ENCODE data around the gene NOP56. TPM values are rescaled to one million over a fixed set of nuclear protein-coding genes. Genes with fewer than 3 reads are reported as not detected.

Gene NOP56
- total and polyA plus RNA-seq, 9 of the 15 experiments (the other 6 are each of a cell fraction or from before 2014, with no cell fraction given), result 295 to 697 (median 439) TPM

DNA sequence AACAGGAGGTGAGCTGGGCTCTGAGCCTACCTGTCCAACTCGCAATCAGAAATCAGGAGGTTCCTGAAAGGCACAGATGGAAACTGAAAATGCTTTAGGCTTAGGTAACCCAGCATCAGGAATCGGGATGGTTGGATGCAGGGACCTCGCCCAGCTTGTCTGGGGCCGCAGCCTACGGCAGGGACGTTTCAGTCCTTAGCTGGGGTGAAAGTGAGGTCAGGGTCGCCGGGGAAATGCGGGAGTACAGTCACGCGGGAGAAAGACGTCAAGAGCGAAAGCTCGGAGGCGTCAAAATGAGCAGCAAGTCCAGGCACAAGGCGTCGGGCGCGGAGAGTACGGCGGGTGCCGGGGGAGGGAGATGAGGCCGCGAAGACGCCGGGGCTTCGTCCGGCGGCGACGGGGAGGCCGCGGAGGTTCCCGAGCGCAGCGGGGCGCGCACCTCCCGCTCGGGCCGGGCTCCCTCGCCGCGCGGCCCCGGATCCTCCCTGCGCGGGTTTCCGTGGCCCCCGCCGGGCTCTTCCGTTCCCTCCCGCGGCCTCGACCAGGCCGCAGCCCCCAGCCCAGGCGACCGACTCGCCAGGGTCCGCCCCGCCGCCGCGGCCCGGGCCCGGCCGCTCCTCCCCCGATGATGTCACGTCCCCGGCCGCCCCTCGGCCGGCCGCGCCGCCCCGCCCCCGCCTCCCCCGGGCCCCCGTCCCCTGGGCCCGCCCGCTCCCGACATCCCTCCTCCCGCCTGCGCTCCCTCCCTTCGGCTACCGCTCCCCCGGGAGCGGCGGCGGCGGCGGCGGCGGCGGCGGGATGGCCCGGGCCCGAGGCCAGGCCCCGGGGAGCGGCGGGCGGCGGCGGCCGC, 39.8 kb downstream of the NOP56 start, which contains the start of gene EBF4 (continued):
- TF ChIP-seq STAG1 (CRISPR knock-in tag; IDR thresholded peaks at IDR 0.05; ENCODE audit: borderline replicate concordance) (no peak), SIX5 (IDR thresholded peaks at IDR 0.05; ENCODE audit: borderline replicate concordance in 1 of 2, insufficient read depth in 1 of 2, low read depth in 1 of 2, low read length in 2 of 2) (no peak), ZNF197 (CRISPR knock-in tag; IDR thresholded peaks at IDR 0.05; ENCODE audit: low read depth) (no peak), CBFB (CRISPR knock-in tag; IDR thresholded peaks at IDR 0.05) (no peak), NEUROD1 (IDR thresholded peaks at IDR 0.05; ENCODE audit: borderline replicate concordance, low read depth, low read length, partially characterized antibody) (no peak), IFI16 (CRISPR knock-in tag; IDR thresholded peaks at IDR 0.05) (no peak), SRSF1 (IDR thresholded peaks at IDR 0.05; ENCODE audit: low read depth, low read length) (no peak), MAFK (IDR thresholded peaks at IDR 0.05; ENCODE audit: low read length) (no peak), SMAD2 (IDR thresholded peaks at IDR 0.05; ENCODE audit: low read depth, low read length) (no peak), FUS (optimal IDR thresholded peaks at IDR 0.05; ENCODE audit: low read depth, low read length) (no peak), POLR2G (IDR thresholded peaks at IDR 0.05; ENCODE audit: low read depth, low read length) (no peak), ZNF717 (CRISPR knock-in tag; IDR thresholded peaks at IDR 0.05) (no peak), HLTF (IDR thresholded peaks at IDR 0.05) (no peak), SMC3 (conservative IDR thresholded peaks at IDR 0.05; ENCODE audit: insufficient read depth, low read depth, low read length) (no peak), ZNF780A (CRISPR knock-in tag; IDR thresholded peaks at IDR 0.05) (no peak), ZNF764 (CRISPR knock-in tag; IDR thresholded peaks at IDR 0.05; ENCODE audit: low read depth) (no peak), KDM1A (IDR thresholded peaks at IDR 0.05) (no peak), JUN (IDR thresholded peaks at IDR 0.05; ENCODE audit: borderline replicate concordance, low read depth, low read length) (no peak), JUN (CRISPR knock-in tag; IDR thresholded peaks at IDR 0.05; ENCODE audit: borderline replicate concordance) (no peak)
- TF ChIP-seq, protein P1, sequence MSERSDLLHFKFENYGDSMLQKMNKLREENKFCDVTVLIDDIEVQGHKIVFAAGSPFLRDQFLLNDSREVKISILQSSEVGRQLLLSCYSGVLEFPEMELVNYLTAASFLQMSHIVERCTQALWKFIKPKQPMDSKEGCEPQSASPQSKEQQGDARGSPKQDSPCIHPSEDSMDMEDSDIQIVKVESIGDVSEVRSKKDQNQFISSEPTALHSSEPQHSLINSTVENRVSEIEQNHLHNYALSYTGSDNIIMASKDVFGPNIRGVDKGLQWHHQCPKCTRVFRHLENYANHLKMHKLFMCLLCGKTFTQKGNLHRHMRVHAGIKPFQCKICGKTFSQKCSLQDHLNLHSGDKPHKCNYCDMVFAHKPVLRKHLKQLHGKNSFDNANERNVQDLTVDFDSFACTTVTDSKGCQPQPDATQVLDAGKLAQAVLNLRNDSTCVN (CRISPR knock-in tag; IDR thresholded peaks at IDR 0.05), result no peak
- TF ChIP-seq, protein P2, sequence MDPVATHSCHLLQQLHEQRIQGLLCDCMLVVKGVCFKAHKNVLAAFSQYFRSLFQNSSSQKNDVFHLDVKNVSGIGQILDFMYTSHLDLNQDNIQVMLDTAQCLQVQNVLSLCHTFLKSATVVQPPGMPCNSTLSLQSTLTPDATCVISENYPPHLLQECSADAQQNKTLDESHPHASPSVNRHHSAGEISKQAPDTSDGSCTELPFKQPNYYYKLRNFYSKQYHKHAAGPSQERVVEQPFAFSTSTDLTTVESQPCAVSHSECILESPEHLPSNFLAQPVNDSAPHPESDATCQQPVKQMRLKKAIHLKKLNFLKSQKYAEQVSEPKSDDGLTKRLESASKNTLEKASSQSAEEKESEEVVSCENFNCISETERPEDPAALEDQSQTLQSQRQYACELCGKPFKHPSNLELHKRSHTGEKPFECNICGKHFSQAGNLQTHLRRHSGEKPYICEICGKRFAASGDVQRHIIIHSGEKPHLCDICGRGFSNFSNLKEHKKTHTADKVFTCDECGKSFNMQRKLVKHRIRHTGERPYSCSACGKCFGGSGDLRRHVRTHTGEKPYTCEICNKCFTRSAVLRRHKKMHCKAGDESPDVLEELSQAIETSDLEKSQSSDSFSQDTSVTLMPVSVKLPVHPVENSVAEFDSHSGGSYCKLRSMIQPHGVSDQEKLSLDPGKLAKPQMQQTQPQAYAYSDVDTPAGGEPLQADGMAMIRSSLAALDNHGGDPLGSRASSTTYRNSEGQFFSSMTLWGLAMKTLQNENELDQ (CRISPR knock-in tag; IDR thresholded peaks at IDR 0.05; ENCODE audit: borderline replicate concordance), result no peak
- TF ChIP-seq, protein P3, sequence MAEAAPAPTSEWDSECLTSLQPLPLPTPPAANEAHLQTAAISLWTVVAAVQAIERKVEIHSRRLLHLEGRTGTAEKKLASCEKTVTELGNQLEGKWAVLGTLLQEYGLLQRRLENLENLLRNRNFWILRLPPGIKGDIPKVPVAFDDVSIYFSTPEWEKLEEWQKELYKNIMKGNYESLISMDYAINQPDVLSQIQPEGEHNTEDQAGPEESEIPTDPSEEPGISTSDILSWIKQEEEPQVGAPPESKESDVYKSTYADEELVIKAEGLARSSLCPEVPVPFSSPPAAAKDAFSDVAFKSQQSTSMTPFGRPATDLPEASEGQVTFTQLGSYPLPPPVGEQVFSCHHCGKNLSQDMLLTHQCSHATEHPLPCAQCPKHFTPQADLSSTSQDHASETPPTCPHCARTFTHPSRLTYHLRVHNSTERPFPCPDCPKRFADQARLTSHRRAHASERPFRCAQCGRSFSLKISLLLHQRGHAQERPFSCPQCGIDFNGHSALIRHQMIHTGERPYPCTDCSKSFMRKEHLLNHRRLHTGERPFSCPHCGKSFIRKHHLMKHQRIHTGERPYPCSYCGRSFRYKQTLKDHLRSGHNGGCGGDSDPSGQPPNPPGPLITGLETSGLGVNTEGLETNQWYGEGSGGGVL (CRISPR knock-in tag; IDR thresholded peaks at IDR 0.05), result no peak
- TF ChIP-seq, protein P4, sequence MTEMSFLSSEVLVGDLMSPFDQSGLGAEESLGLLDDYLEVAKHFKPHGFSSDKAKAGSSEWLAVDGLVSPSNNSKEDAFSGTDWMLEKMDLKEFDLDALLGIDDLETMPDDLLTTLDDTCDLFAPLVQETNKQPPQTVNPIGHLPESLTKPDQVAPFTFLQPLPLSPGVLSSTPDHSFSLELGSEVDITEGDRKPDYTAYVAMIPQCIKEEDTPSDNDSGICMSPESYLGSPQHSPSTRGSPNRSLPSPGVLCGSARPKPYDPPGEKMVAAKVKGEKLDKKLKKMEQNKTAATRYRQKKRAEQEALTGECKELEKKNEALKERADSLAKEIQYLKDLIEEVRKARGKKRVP (CRISPR knock-in tag; IDR thresholded peaks at IDR 0.05), result no peak

Data from K562 (cell line).